ENCODE data around the gene ATXN10.

DNA sequence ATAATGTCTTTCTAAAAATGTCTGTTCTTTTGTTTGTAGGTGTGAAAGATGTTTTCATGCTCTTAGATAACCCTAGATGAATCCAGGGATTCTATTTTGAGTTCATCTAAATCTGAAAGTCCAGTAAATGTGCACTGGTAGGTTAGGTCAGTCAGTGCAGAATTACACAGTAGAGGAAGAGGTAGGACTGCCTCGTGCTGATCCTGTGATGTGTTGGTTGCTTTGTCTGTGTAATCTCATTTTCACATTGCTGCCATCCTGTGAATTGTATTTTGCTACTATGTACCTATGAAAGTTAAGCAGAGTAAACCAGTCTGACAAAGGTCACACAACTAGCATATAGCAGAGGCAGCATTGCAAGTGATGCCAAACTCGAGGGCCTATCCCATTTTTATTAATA lies 36.5 kb downstream of the ATXN10 start:
- TF ChIP-seq, protein P1, sequence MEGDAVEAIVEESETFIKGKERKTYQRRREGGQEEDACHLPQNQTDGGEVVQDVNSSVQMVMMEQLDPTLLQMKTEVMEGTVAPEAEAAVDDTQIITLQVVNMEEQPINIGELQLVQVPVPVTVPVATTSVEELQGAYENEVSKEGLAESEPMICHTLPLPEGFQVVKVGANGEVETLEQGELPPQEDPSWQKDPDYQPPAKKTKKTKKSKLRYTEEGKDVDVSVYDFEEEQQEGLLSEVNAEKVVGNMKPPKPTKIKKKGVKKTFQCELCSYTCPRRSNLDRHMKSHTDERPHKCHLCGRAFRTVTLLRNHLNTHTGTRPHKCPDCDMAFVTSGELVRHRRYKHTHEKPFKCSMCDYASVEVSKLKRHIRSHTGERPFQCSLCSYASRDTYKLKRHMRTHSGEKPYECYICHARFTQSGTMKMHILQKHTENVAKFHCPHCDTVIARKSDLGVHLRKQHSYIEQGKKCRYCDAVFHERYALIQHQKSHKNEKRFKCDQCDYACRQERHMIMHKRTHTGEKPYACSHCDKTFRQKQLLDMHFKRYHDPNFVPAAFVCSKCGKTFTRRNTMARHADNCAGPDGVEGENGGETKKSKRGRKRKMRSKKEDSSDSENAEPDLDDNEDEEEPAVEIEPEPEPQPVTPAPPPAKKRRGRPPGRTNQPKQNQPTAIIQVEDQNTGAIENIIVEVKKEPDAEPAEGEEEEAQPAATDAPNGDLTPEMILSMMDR (IDR thresholded peaks at IDR 0.05 in 2 of 3, conservative IDR thresholded peaks at IDR 0.05 in 1 of 3; ENCODE audit: borderline replicate concordance in 1 of 3, insufficient read depth in 1 of 3, low read depth in 2 of 3, low read length in 2 of 3), result no peak
- TF ChIP-seq, protein P2, sequence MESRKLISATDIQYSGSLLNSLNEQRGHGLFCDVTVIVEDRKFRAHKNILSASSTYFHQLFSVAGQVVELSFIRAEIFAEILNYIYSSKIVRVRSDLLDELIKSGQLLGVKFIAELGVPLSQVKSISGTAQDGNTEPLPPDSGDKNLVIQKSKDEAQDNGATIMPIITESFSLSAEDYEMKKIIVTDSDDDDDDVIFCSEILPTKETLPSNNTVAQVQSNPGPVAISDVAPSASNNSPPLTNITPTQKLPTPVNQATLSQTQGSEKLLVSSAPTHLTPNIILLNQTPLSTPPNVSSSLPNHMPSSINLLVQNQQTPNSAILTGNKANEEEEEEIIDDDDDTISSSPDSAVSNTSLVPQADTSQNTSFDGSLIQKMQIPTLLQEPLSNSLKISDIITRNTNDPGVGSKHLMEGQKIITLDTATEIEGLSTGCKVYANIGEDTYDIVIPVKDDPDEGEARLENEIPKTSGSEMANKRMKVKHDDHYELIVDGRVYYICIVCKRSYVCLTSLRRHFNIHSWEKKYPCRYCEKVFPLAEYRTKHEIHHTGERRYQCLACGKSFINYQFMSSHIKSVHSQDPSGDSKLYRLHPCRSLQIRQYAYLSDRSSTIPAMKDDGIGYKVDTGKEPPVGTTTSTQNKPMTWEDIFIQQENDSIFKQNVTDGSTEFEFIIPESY (IDR thresholded peaks at IDR 0.05; ENCODE audit: extremely low read depth, insufficient replicate concordance, low read length), result no peak
